ENCODE data around the gene S100P.
A peak's percentile ranks its signal among the peaks of the same experiment; 100 is the strongest.

The S100P gene

DNA sequence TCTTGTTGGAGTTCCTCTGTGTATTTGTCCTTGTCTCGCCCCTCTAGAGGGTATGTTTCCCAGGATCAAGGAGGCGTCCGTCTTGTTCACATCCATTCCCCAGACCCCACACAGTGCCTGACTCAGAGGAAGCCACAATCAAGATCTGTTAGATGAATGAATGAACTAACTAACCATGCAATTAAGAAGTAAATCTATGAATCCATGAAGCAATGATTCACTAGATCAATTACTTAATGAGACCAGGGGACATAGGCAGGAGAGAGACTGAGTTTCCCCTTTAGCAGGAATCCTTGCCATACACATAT is 34.2 kb downstream of the S100P start:
- TF ChIP-seq, protein P1, sequence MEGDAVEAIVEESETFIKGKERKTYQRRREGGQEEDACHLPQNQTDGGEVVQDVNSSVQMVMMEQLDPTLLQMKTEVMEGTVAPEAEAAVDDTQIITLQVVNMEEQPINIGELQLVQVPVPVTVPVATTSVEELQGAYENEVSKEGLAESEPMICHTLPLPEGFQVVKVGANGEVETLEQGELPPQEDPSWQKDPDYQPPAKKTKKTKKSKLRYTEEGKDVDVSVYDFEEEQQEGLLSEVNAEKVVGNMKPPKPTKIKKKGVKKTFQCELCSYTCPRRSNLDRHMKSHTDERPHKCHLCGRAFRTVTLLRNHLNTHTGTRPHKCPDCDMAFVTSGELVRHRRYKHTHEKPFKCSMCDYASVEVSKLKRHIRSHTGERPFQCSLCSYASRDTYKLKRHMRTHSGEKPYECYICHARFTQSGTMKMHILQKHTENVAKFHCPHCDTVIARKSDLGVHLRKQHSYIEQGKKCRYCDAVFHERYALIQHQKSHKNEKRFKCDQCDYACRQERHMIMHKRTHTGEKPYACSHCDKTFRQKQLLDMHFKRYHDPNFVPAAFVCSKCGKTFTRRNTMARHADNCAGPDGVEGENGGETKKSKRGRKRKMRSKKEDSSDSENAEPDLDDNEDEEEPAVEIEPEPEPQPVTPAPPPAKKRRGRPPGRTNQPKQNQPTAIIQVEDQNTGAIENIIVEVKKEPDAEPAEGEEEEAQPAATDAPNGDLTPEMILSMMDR (IDR thresholded peaks at IDR 0.05; ENCODE audit: low read depth, low read length): no peak
- H3K36me3 ChIP-seq: no peaks in the 10 kb centered on the region
- H3K27ac ChIP-seq: no peak overlapping the region
- no peaks in the 10 kb centered on the region for H3K9me3 ChIP-seq (ENCODE audit: severe bottlenecking)
- no peaks in the 10 kb centered on the region for H3K27me3 ChIP-seq (ENCODE audit: insufficient read depth, low read depth, severe bottlenecking)
- DNase-seq: no peak
- H3K4me3 ChIP-seq (ENCODE audit: low read depth, low read length): no peak overlapping the region

DNA sequence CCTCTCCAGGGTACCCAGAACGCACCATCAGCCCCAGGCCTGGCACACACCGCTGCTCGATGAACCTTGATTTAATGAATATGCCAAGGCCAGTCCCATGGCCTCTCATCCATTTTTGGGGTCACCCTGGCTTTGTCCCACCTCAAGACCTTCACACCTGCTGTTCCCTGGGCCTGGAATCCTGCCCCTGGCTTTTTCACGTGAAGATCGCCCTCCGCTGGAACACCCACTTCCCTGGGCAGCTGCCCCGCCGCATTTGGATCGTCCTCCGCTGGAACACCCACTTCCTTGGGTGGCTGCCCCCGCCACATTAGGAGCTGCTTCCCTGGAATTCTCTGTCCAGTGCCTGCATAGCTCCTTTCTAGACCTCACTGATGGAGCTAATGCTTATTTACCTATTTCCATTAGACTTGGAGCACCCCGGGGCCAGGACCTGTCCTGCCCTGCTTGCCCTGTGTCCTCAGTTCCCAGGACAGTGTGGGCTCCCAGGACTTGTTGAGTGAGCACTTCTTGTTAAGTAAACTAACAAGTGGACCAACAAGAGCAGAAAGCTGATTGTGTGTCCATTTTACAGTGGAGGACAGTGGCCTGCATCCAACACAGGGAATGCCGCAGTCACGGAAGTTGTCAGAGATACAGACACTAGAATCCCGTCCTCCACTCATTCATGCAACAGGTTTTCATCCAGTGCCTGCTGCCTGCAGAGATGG is 34.8 kb downstream of the S100P start:
- DNase-seq: no peak
- Histone ChIP-seq H3K27ac (no peak overlapping the region), H3K9me3 (ENCODE audit: severe bottlenecking) (no peaks in the 10 kb centered on the region), H3K4me3 (ENCODE audit: low read depth, low read length) (no peak overlapping the region), H3K27me3 (ENCODE audit: insufficient read depth, low read depth, severe bottlenecking) (no peaks in the 10 kb centered on the region), H3K36me3 (no peaks in the 10 kb centered on the region)
- TF ChIP-seq, protein P1 (IDR thresholded peaks at IDR 0.05; ENCODE audit: low read depth, low read length): no peak

DNA sequence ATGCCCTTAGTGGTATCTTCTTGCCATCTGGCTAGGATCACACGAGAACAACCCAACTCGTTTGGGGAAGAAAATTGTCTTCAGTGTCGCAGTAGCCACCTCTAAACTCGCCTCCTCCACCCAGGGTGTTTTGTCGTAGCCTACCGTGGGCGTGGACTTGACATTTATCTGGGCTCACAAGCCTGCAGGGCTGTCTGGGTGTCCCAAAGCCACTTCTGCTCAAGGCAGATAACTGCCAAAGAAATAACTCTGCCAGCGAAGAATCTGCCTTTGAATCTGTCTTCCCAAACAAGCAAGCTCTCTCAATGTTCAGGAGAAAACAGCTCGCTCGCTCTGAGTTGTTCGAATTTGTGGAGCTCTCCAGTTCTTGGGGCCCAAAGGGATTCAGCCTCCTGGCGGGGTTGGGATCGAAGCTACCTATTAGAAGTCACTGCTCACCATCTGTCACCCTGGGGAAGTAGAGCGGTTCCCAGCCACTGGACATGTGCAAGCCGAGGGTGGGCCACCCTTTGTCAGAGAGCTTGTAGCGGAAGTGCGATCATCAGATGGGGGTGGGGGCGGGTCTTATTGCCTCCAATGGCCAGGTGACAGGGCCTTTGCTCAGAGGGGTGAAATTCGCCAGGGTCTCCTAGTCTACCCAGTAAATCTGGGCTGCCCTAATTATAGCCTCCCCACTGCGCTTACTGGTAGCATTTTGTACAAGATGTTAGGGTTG is 37.1 kb downstream of the S100P start:
- Histone ChIP-seq H3K27ac (peak overlapping the region; percentile 94), H3K36me3 (no peaks in the 10 kb centered on the region), H3K27me3 (ENCODE audit: insufficient read depth, low read depth, severe bottlenecking) (no peaks in the 10 kb centered on the region), H3K9me3 (ENCODE audit: severe bottlenecking) (no peaks in the 10 kb centered on the region), H3K4me3 (ENCODE audit: low read depth, low read length) (peak overlapping the region; percentile 49)
- TF ChIP-seq, protein P1 (IDR thresholded peaks at IDR 0.05; ENCODE audit: low read depth, low read length): no peak
- peak; percentile 97 for DNase-seq

DNA sequence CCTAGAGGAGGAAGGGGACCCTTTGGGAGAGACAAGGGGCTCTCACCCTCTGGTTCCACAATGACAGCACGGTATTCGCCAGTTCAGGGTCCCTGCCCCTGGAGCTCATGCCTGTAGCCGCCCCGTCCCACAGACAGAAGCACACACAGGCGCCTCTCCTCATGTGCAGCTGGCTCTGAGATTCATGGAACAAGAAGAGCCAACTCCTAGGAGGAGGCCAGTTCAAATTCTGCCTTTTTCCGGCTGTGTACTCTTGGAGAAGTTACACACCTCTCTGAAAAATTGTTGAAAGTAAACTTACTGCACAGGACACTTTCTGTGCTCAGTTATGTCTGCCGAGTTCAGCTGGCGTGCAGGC is 37.6 kb downstream of the S100P start:
- Histone ChIP-seq H3K27me3 (ENCODE audit: insufficient read depth, low read depth, severe bottlenecking) (no peaks in the 10 kb centered on the region), H3K27ac (peak overlapping the region; percentile 94), H3K36me3 (no peaks in the 10 kb centered on the region), H3K9me3 (ENCODE audit: severe bottlenecking) (no peaks in the 10 kb centered on the region), H3K4me3 (ENCODE audit: low read depth, low read length) (no peak overlapping the region)
- TF ChIP-seq, protein P1 (IDR thresholded peaks at IDR 0.05; ENCODE audit: low read depth, low read length): no peak
- DNase-seq: no peak

DNA sequence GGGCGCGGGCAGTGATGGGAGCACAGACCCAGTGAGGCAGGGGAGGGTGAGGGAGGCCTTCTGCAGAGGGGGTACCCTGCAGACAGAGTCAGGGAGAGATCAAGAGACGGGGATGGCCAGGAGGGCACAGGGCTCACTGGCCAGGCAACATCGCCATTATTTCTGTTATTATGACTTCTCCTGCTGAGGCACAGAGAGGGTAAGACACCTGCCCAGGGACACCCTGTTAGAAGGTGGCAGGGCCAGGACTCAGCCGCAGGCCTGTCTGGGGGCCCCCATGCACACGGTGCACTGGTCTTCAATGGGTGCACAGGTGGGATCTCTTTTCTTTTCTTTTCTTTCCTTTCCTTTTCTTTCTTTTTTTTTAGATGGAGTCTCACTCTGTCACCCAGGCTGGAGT is 38.1 kb downstream of the S100P start:
- H3K36me3 ChIP-seq: no peaks in the 10 kb centered on the region
- H3K27me3 ChIP-seq (ENCODE audit: insufficient read depth, low read depth, severe bottlenecking): no peaks in the 10 kb centered on the region
- H3K4me3 ChIP-seq (ENCODE audit: low read depth, low read length): no peak overlapping the region
- no peak for DNase-seq
- H3K27ac ChIP-seq: peak overlapping the region; percentile 94
- no peaks in the 10 kb centered on the region for H3K9me3 ChIP-seq (ENCODE audit: severe bottlenecking)
- TF ChIP-seq, protein P1 (IDR thresholded peaks at IDR 0.05; ENCODE audit: low read depth, low read length): no peak
